Esophagus muscularis mucosa (tissue), 4 donors: ENCODE results near the gene DAPK2. TPM values are rescaled to one million over a fixed set of nuclear protein-coding genes. Genes with fewer than 3 reads are reported as not detected.

ENCODE experiments used
- DNase-seq: peaks from one replicate; pipeline ENCODE4 v3.0.0-alpha.2; 2017; ENCODE audit errors: extremely low spot score
- H3K27ac ChIP-seq, 4 donors: fragments of 200-600 bp; sonication (generic); replicated peaks in 1 of 4; 1 replicate in 3 of 4; 2 replicates in 1 of 4; pipeline ENCODE4 v1.5.1; 2016 to 2019; ENCODE audit warnings: mild to moderate bottlenecking in 1 of 4
- H3K27me3 ChIP-seq, 4 donors: fragments of 200-600 bp; sonication (generic); one replicate each; pipeline versions ENCODE4 v1.5.1 to v1.6.0; 2016 to 2019
- H3K36me3 ChIP-seq, 4 donors: fragments of 200-600 bp; sonication (generic); one replicate each; pipeline ENCODE4 v1.5.1; 2016 to 2019
- H3K4me1 ChIP-seq, 4 donors: fragments of 200-600 bp; sonication (generic); one replicate each; pipeline ENCODE4 v1.5.1; 2016 to 2019
- H3K4me3 ChIP-seq, 4 donors: fragments of 200-600 bp; sonication (generic); 1 replicate in 2 of 4; 2 replicates in 2 of 4; pipeline ENCODE4 v1.5.1; 2016 to 2019; ENCODE audit warnings: mild to moderate bottlenecking in 4 of 4, moderate library complexity in 1 of 4
- H3K9me3 ChIP-seq, 4 donors: fragments of 200-600 bp; sonication (generic); 1 replicate in 3 of 4; 2 replicates in 1 of 4; pipeline ENCODE4 v1.5.1; 2016 to 2019
- EP300 ChIP-seq: sonication (generic); formaldehyde crosslinking; IDR thresholded peaks from one replicate; pipeline ENCODE4 v1.6.1; 2017; ENCODE audit warnings: antibody characterized with exemption
- POLR2A ChIP-seq: fragments of 450-650 bp; IDR thresholded peaks from one replicate; pipeline ENCODE4 v1.6.1; 2017; ENCODE audit warnings: antibody characterized with exemption, moderate library complexity, mild to moderate bottlenecking, low read depth
- POLR2AphosphoS5 ChIP-seq, 2 donors: sonication (generic); formaldehyde crosslinking; IDR thresholded peaks; one replicate each; pipeline ENCODE4 v1.6.1; 2017; ENCODE audit warnings: antibody characterized with exemption in 2 of 2
- WGBS: methylation state at CpG from one replicate; pipeline ENCODE4 v1.1.5; 2018; 5-methylcytosine and 5-hydroxymethylcytosine counted together
- intact Hi-C: fragments of 100-400 bp; cut with DNase I; formaldehyde crosslinking; loops from one replicate; pipeline ENCODE4 v1.15.1; 2023
- total RNA-seq, 4 donors: library from RNA; depleted of rRNA; stranded (reverse); fragments of >200 nt; gene quantifications; one replicate each; pipeline versions ENCODE4 v1.1.0 to v1.2.1, GENCODE V29; 2016
- TF ChIP-seq, protein P1 (sequence below), 3 experiments: fragments of 200-600 bp in 2 of 3; fragments of 450-650 bp in 1 of 3; sonication (generic) in 2 of 3; IDR thresholded peaks; one replicate each; pipeline ENCODE4 v1.5.1; 2017 to 2019; ENCODE audit warnings: antibody characterized with exemption in 3 of 3, mild to moderate bottlenecking in 2 of 3, moderate library complexity in 1 of 3

Gene DAPK2
- total RNA-seq, 4 donors from 2014 or later, result 1.5 to 11.2 (median 7.3) TPM

DNA sequence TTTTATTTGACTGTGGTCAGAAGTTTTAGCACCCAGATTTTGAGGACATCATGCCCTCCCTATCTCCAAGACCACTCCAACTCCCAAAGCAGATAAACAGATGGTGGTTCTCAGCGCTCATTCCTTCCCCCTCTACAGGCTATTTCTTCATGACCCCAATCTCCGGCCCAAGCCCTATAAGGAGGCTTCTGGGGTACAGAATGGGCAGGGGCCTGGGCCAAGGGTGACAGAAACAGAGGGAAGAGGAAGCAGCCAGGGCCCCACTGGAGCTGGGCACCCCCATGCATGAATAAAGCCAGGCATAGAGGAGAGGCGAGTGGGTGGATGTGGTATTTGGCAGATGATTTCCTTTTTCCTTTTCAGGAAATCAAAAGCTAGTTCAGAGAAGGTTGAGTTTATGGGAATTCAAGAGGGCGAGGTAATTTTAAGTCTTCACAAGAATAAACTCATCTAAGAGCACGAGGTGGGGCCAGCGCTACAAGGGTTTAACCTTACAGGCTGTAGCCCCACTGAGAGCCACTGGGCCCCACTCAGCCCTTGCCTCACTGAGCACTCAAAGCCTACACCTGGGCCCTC, 107.7 kb downstream of the DAPK2 start:
- DNase-seq, result no peak
- Histone ChIP-seq H3K4me1 (peaks cover 12 to 39% (median 28%) of the 10 kb centered on the region in 4 donors), H3K27ac (peak overlapping the region in 1 of 4 donors; percentile 34), H3K4me3 (no peak overlapping the region), H3K9me3 (no peaks in the 10 kb centered on the region), H3K36me3 (no peaks in the 10 kb centered on the region), H3K27me3 (no peaks in the 10 kb centered on the region)
- intact Hi-C loops, result no loop called here
- WGBS, result 70% methylated on average over 6 of the region's 6 CpGs
- TF ChIP-seq POLR2AphosphoS5 (IDR thresholded peaks at IDR 0.05), result no peak
- no peak for TF ChIP-seq POLR2A
- TF ChIP-seq, protein P1, sequence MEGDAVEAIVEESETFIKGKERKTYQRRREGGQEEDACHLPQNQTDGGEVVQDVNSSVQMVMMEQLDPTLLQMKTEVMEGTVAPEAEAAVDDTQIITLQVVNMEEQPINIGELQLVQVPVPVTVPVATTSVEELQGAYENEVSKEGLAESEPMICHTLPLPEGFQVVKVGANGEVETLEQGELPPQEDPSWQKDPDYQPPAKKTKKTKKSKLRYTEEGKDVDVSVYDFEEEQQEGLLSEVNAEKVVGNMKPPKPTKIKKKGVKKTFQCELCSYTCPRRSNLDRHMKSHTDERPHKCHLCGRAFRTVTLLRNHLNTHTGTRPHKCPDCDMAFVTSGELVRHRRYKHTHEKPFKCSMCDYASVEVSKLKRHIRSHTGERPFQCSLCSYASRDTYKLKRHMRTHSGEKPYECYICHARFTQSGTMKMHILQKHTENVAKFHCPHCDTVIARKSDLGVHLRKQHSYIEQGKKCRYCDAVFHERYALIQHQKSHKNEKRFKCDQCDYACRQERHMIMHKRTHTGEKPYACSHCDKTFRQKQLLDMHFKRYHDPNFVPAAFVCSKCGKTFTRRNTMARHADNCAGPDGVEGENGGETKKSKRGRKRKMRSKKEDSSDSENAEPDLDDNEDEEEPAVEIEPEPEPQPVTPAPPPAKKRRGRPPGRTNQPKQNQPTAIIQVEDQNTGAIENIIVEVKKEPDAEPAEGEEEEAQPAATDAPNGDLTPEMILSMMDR (IDR thresholded peaks at IDR 0.05), result no peak
- no peak for TF ChIP-seq EP300

DNA sequence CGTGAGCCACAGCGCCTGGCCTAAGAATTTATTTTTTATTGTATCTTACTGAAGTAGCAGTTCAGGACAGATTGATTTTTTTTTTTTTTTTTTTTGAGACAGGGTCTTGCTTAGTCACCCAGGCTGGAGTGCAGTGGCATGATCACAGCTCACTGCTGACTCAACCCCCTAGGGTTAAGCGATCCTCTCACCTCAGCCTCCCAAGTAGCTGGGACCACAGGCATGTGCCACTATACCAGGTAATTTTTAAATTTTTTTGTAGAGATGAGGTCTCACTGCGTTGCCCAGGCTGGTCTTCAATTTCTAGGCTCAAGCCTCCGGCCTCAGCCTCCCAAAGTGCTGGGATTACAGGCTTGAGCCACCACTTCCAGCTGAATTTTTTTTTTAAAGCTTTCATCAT, 112.8 kb downstream of the DAPK2 start:
- intact Hi-C loops, result no loop called here
- no peaks in the 10 kb centered on the region for H3K9me3 ChIP-seq
- peaks cover 0 to 10% (median 1%) of the 10 kb centered on the region in 4 donors for H3K4me1 ChIP-seq
- no peak overlapping the region for H3K27ac ChIP-seq
- H3K27me3 ChIP-seq, result no peaks in the 10 kb centered on the region
- H3K36me3 ChIP-seq, result peaks cover 0 to 14% (median 0%) of the 10 kb centered on the region in 4 donors
- no peak for DNase-seq
- TF ChIP-seq, protein P1 (IDR thresholded peaks at IDR 0.05), result no peak
- TF ChIP-seq EP300 (no peak), POLR2A (no peak), POLR2AphosphoS5 (IDR thresholded peaks at IDR 0.05) (no peak)
- no peak overlapping the region for H3K4me3 ChIP-seq
- 98% methylated on average over 5 of the region's 5 CpGs for WGBS

DNA sequence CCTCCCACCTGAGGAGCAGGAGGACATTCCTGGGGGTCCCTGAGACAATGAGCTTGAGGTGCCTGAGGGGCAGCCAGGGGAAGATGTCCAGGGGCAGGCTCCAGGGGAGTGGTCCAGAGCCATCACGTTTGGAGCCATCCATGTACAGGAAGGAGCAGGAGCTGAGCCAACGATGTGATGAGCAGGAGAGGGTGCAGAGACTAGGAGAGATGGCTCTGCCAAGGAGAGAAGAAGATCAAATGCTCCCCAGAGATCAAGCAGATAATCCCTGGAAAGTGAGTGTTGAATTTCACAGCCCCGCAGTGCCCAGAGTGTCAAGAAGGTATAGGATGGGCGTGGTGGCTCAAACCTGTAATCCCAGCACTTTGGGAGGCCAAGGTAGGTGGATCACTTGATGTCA, 114.7 kb downstream of the DAPK2 start:
- 72% methylated on average over 4 of the region's 4 CpGs for WGBS
- Histone ChIP-seq H3K27ac (no peak overlapping the region), H3K4me1 (peaks cover 0 to 6% (median 0%) of the 10 kb centered on the region in 4 donors), H3K36me3 (peaks cover 0 to 18% (median 0%) of the 10 kb centered on the region in 4 donors), H3K27me3 (no peaks in the 10 kb centered on the region), H3K4me3 (no peak overlapping the region), H3K9me3 (no peaks in the 10 kb centered on the region)
- intact Hi-C loops, result no loop called here
- no peak for TF ChIP-seq EP300
- TF ChIP-seq, protein P1 (IDR thresholded peaks at IDR 0.05), result no peak
- no peak for TF ChIP-seq POLR2AphosphoS5 (IDR thresholded peaks at IDR 0.05)
- no peak for TF ChIP-seq POLR2A
- DNase-seq, result no peak

DNA sequence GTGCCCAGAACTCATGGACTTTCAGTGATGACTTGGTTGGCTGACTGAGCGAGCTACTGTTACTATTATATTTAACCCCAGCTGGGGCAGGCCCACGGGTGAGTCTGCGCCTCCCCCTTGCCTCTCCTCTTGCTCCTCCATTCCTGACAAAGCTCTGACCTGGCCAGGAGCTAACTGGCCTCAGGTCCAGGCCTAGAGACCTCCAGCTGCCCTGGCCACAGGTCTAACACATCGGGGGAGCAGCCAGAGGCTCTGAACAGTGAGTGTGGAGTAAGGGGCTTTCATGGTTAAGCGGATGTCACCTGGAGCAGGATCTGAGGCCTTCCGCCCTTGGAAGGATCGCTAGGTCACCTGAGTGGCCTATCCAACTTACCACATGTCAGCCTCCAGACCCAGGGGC, 116.3 kb downstream of the DAPK2 start:
- H3K9me3 ChIP-seq, result no peaks in the 10 kb centered on the region
- TF ChIP-seq POLR2AphosphoS5 (IDR thresholded peaks at IDR 0.05), result no peak
- no peak for TF ChIP-seq POLR2A
- DNase-seq, result no peak
- intact Hi-C loops, result no loop called here
- no peaks in the 10 kb centered on the region for H3K27me3 ChIP-seq
- peaks cover 5 to 9% (median 7%) of the 10 kb centered on the region in 4 donors for H3K4me1 ChIP-seq
- 99% methylated on average over 7 of the region's 7 CpGs for WGBS
- peaks cover 0 to 26% (median 0%) of the 10 kb centered on the region in 4 donors for H3K36me3 ChIP-seq
- H3K4me3 ChIP-seq, result no peak overlapping the region
- no peak overlapping the region for H3K27ac ChIP-seq

DNA sequence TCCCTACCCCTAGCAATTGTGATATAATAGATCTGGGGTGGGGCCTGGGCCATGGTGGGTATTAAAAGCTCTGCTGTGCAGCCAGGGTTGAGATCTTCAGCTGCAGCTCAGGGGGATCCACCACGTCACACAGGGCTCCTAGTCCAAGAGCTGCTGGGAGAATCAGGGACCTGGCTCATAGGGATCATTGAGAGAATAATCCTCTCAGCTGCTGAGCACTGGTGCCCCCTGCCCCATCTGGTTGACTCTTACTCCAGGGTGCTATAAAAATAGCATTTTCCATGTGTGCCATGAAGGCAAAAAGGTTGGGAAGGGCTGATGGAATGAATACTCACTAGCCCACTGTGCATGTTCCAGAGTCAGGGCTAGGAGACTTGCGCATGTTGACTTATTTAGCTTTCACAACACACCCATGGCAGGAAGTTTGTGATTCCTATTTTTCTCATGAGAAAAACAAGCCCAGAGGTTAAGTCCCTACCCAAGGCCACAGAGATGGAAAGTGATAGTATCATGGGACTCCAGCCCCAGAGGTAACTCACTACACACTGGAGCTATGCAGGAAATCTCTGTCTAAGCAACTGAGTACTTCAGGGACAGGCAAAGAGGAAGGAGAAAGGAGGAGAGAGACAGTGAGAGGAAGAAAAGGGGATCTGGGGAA, 118.0 kb downstream of the DAPK2 start:
- no peak overlapping the region for H3K4me3 ChIP-seq
- TF ChIP-seq POLR2AphosphoS5 (IDR thresholded peaks at IDR 0.05), result no peak
- TF ChIP-seq EP300, result no peak
- TF ChIP-seq, protein P1 (IDR thresholded peaks at IDR 0.05), result no peak
- TF ChIP-seq POLR2A, result no peak
- DNase-seq, result no peak
- intact Hi-C loops, result no loop called here
- H3K36me3 ChIP-seq, result peaks cover 0 to 33% (median 0%) of the 10 kb centered on the region in 4 donors
- H3K27me3 ChIP-seq, result no peaks in the 10 kb centered on the region
- no peaks in the 10 kb centered on the region for H3K9me3 ChIP-seq
- 89% methylated on average over 2 of the region's 2 CpGs for WGBS
- H3K27ac ChIP-seq, result no peak overlapping the region
- peaks cover 5 to 9% (median 7%) of the 10 kb centered on the region in 4 donors for H3K4me1 ChIP-seq
